Activated T-helper 17 cell treated with anti-CD3 and anti-CD28 coated beads, Interleukin-2, amount 50 U/mL, for 72 hours (primary cell): ENCODE data around the gene MRAS. TPM values are rescaled to one million over a fixed set of nuclear protein-coding genes. Genes with fewer than 3 reads are reported as not detected.

Experiments used
- ATAC-seq: fragments of 150-1000 bp; cut with Tn5 transposase; replicated peaks from 2 replicates; pipeline ENCODE4 v1.10.0; 2021; ENCODE audit warnings: mild to moderate bottlenecking, moderate library complexity
- H3K27ac Mint-ChIP-seq: one replicate; pipeline ENCODE4 v1.8.0; 2022; ENCODE audit warnings: mixed read lengths
- H3K27me3 Mint-ChIP-seq: one replicate; pipeline ENCODE4 v1.8.0; 2022; ENCODE audit warnings: mixed read lengths
- H3K36me3 Mint-ChIP-seq: one replicate; pipeline ENCODE4 v1.8.0; 2022; ENCODE audit warnings: low read depth, mild to moderate bottlenecking, mixed read lengths
- H3K4me1 Mint-ChIP-seq: one replicate; pipeline ENCODE4 v1.8.0; 2022; ENCODE audit warnings: mixed read lengths
- H3K4me3 Mint-ChIP-seq: one replicate; pipeline ENCODE4 v1.8.0; 2022; ENCODE audit warnings: mild to moderate bottlenecking, mixed read lengths
- H3K9me3 Mint-ChIP-seq: one replicate; pipeline ENCODE4 v1.8.0; 2022; ENCODE audit warnings: mixed read lengths
- total RNA-seq, 2 donors: library from RNA; stranded (reverse); gene quantifications; one replicate each; pipeline ENCODE4 v1.2.3, GENCODE V29; 2022

The MRAS gene
- total RNA-seq, 2 donors from 2014 or later: 0.37 to 0.67 TPM

DNA sequence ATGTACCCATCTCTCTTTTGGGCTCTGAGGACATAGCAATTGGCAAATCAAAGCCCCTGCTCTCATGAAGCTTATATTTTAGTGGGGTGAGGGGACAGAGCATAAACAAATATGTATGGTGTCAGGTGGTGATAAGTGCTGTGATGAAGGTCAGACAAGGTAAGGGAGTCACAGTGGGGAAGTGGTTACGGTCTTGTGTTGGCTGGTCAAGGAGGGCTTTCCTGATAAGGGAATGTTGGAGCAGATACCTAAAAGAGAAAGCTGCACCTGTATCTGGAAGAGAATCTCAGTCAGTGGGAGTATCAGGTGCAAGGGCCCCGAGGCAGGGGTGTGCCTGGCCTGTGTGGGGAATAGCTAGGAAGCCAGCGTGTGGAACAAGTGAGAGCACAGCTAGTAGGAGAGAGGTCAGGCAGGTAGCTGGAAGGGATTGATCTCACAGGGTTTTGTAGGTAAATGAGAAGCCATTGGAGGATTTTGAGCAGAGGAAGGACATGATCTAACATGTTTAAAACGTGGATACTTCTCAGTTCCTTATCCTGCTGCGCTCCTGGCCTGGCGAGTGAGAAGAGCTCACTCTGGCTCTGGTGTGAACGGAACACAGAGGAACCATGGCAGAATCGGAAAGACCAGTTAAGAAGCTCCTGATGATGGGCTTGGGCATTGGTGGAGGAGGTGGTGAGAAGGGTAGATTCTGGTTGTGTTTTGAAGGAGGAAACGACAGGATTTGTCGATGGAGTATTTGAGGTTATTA lies 35.5 kb downstream of the MRAS start:
- H3K4me3 Mint-ChIP-seq: no peak overlapping the region

GRCh38 chr3:138384531-138384930 lies 36.2 kb downstream of the MRAS start:
- H3K4me3 Mint-ChIP-seq: no peak overlapping the region
- H3K36me3 Mint-ChIP-seq: no peaks in the 10 kb centered on the region
- H3K9me3 Mint-ChIP-seq: no peaks in the 10 kb centered on the region
- ATAC-seq: no peak
- no peaks in the 10 kb centered on the region for H3K4me1 Mint-ChIP-seq
- H3K27me3 Mint-ChIP-seq: peaks cover 8% of the 10 kb centered on the region
- H3K27ac Mint-ChIP-seq: no peak overlapping the region

More for the DNA sequence above, 35.5 kb downstream of the MRAS start:
- no peaks in the 10 kb centered on the region for H3K9me3 Mint-ChIP-seq
- no peaks in the 10 kb centered on the region for H3K4me1 Mint-ChIP-seq
- no peak for ATAC-seq
- H3K36me3 Mint-ChIP-seq: no peaks in the 10 kb centered on the region
- H3K27ac Mint-ChIP-seq: no peak overlapping the region
- peaks cover 4% of the 10 kb centered on the region for H3K27me3 Mint-ChIP-seq

GRCh38 chr3:138384976-138385375 lies 36.6 kb downstream of the MRAS start:
- no peak for ATAC-seq
- H3K9me3 Mint-ChIP-seq: no peaks in the 10 kb centered on the region
- no peaks in the 10 kb centered on the region for H3K4me1 Mint-ChIP-seq
- H3K4me3 Mint-ChIP-seq: no peak overlapping the region
- H3K36me3 Mint-ChIP-seq: no peaks in the 10 kb centered on the region
- peaks cover 8% of the 10 kb centered on the region for H3K27me3 Mint-ChIP-seq
- H3K27ac Mint-ChIP-seq: no peak overlapping the region

- H3K36me3 Mint-ChIP-seq: no peaks in the 10 kb centered on the region
- no peak overlapping the region for H3K27ac Mint-ChIP-seq
- H3K9me3 Mint-ChIP-seq: no peaks in the 10 kb centered on the region
- H3K4me3 Mint-ChIP-seq: no peak overlapping the region
- peak; percentile 56 for ATAC-seq
- H3K4me1 Mint-ChIP-seq: no peaks in the 10 kb centered on the region
- peaks cover 6% of the 10 kb centered on the region for H3K27me3 Mint-ChIP-seq
These were observed 40.8 kb downstream of the MRAS start for GRCh38 chr3:138389144-138389601.

DNA sequence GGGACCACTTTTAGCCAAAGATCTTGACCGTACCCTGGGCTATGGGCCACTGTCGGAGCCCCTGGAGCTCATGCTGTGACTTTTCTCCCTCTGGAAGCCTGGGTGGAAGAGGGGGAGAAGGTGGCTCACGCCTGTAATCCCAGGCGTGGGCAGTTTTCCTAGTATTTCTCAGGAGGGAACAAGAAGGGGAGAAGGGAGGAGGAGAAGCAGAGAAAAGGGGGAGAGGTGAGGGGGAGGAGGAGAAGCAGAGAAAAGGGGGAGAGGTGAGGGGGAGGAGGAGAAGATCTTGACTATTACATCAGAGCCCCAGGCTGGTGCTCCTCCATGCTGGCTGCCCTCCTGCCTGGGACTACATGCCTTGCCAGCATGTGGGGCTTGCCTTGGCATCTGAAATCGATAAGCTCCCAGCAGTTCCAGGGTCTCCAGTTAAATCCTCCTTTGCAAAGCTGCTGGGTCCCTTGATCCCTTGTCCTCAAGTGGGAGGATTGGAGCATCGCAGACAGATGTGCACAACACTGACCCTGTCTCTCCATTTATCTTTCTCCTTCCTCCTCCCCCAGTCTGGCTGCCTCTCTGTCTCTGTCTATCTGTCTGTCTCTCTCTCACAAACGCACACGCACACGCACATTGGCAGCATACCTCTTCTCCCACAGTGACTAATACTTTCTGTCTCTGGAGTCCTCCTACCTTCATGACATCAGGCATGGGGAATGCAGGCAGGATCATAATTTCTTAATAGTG lies 41.6 kb downstream of the MRAS start:
- no peaks in the 10 kb centered on the region for H3K36me3 Mint-ChIP-seq
- H3K27me3 Mint-ChIP-seq: peaks cover 3% of the 10 kb centered on the region
- no peak overlapping the region for H3K4me3 Mint-ChIP-seq

DNA sequence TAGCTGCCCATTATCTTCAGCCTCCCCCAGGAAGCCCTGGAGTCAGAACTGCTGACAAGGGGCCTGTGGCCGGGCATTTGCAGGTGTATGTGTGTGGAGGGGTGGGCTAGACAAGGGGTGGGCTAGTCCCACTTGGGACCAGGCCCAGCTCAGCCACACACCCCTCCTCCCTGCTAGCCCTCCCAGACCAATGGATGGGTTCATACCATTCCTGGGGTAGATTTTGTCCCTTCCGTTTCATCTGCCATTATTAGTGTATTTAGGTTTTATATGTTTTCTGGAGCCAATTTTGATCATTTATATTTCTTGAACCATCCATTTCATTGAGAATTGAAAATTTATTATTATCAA lies 42.2 kb downstream of the MRAS start:
- H3K4me3 Mint-ChIP-seq: no peak overlapping the region
- no peaks in the 10 kb centered on the region for H3K36me3 Mint-ChIP-seq
- ATAC-seq: no peak
- H3K27ac Mint-ChIP-seq: no peak overlapping the region
- no peaks in the 10 kb centered on the region for H3K4me1 Mint-ChIP-seq
- H3K9me3 Mint-ChIP-seq: no peaks in the 10 kb centered on the region
- peaks cover 3% of the 10 kb centered on the region for H3K27me3 Mint-ChIP-seq

More for the DNA sequence above, 41.6 kb downstream of the MRAS start:
- H3K9me3 Mint-ChIP-seq: no peaks in the 10 kb centered on the region
- H3K27ac Mint-ChIP-seq: no peak overlapping the region
- no peak for ATAC-seq
- no peaks in the 10 kb centered on the region for H3K4me1 Mint-ChIP-seq

- Mint-ChIP-seq H3K27me3 (peaks cover 5% of the 10 kb centered on the region), H3K4me1 (no peaks in the 10 kb centered on the region), H3K9me3 (no peaks in the 10 kb centered on the region), H3K36me3 (no peaks in the 10 kb centered on the region), H3K4me3 (no peak overlapping the region), H3K27ac (no peak overlapping the region)
- ATAC-seq: no peak
These were observed 45.8 kb downstream of the MRAS start for GRCh38 chr3:138394156-138394555.

- no peaks in the 10 kb centered on the region for H3K4me1 Mint-ChIP-seq
- no peaks in the 10 kb centered on the region for H3K36me3 Mint-ChIP-seq
- H3K9me3 Mint-ChIP-seq: no peaks in the 10 kb centered on the region
- peaks cover 3% of the 10 kb centered on the region for H3K27me3 Mint-ChIP-seq
- no peak for ATAC-seq
- H3K4me3 Mint-ChIP-seq: no peak overlapping the region
- H3K27ac Mint-ChIP-seq: no peak overlapping the region
These were observed 46.3 kb downstream of the MRAS start for GRCh38 chr3:138394686-138395085.

GRCh38 chr3:138395865-138396751 lies 47.7 kb downstream of the MRAS start:
- Mint-ChIP-seq H3K4me1 (no peaks in the 10 kb centered on the region), H3K4me3 (no peak overlapping the region), H3K36me3 (no peaks in the 10 kb centered on the region), H3K27ac (no peak overlapping the region), H3K9me3 (no peaks in the 10 kb centered on the region), H3K27me3 (peaks cover 3% of the 10 kb centered on the region)
- ATAC-seq: no peak

- Mint-ChIP-seq H3K27ac (no peak overlapping the region), H3K9me3 (no peaks in the 10 kb centered on the region), H3K4me1 (no peaks in the 10 kb centered on the region), H3K27me3 (peaks cover 3% of the 10 kb centered on the region), H3K36me3 (no peaks in the 10 kb centered on the region), H3K4me3 (no peak overlapping the region)
- ATAC-seq: no peak
These were observed 48.5 kb downstream of the MRAS start for GRCh38 chr3:138396752-138397410.

- no peaks in the 10 kb centered on the region for H3K9me3 Mint-ChIP-seq
- no peak overlapping the region for H3K4me3 Mint-ChIP-seq
- peaks cover 3% of the 10 kb centered on the region for H3K27me3 Mint-ChIP-seq
- H3K36me3 Mint-ChIP-seq: no peaks in the 10 kb centered on the region
- no peak for ATAC-seq
- no peaks in the 10 kb centered on the region for H3K4me1 Mint-ChIP-seq
- no peak overlapping the region for H3K27ac Mint-ChIP-seq
These were observed 49.6 kb downstream of the MRAS start for GRCh38 chr3:138397983-138398382.

- no peak overlapping the region for H3K4me3 Mint-ChIP-seq
- no peak overlapping the region for H3K27ac Mint-ChIP-seq
- no peaks in the 10 kb centered on the region for H3K36me3 Mint-ChIP-seq
- peaks cover 4% of the 10 kb centered on the region for H3K27me3 Mint-ChIP-seq
- no peaks in the 10 kb centered on the region for H3K9me3 Mint-ChIP-seq
- ATAC-seq: no peak
- no peaks in the 10 kb centered on the region for H3K4me1 Mint-ChIP-seq
These were observed 50.6 kb downstream of the MRAS start for GRCh38 chr3:138398791-138399575.

GRCh38 chr3:138399766-138400165 lies 51.4 kb downstream of the MRAS start:
- Mint-ChIP-seq H3K27ac (no peak overlapping the region), H3K4me3 (no peak overlapping the region), H3K4me1 (no peaks in the 10 kb centered on the region), H3K9me3 (no peaks in the 10 kb centered on the region), H3K27me3 (peaks cover 7% of the 10 kb centered on the region), H3K36me3 (no peaks in the 10 kb centered on the region)
- ATAC-seq: no peak
